Muscle layer of duodenum (tissue), 2 donors: ENCODE results near the gene MROH7.

Experiments used
- H3K27ac ChIP-seq: one replicate; pipeline ENCODE4 v1.7.0; 2013; ENCODE audit warnings: mild to moderate bottlenecking, low read length
- H3K27me3 ChIP-seq: one replicate; pipeline ENCODE4 v1.7.0; 2013; ENCODE audit warnings: low read depth, mild to moderate bottlenecking, control low read depth, low read length
- H3K36me3 ChIP-seq, 2 donors: one replicate each; pipeline ENCODE4 v1.7.0; 2013; ENCODE audit warnings: low read length in 2 of 2, control low read depth in 1 of 2, mild to moderate bottlenecking in 1 of 2; ENCODE audit not compliant: insufficient read depth in 2 of 2, control insufficient read depth in 1 of 2
- H3K4me1 ChIP-seq, 2 donors: one replicate each; pipeline ENCODE4 v1.7.0; 2013; ENCODE audit warnings: low read length in 2 of 2, mild to moderate bottlenecking in 2 of 2, control low read depth in 1 of 2, moderate library complexity in 1 of 2; ENCODE audit not compliant: insufficient read depth in 2 of 2, control insufficient read depth in 1 of 2
- H3K4me3 ChIP-seq, 2 donors: one replicate each; pipeline ENCODE4 v1.7.0; 2013; ENCODE audit warnings: low read length in 2 of 2, low read depth in 1 of 2, mild to moderate bottlenecking in 1 of 2
- H3K9me3 ChIP-seq, 2 donors: one replicate each; pipeline ENCODE4 v1.7.0; 2013; ENCODE audit warnings: low read length in 2 of 2, control low read depth in 1 of 2, mild to moderate bottlenecking in 1 of 2; ENCODE audit not compliant: control insufficient read depth in 1 of 2
- donor health status: healthy.

MROH7 gene

DNA sequence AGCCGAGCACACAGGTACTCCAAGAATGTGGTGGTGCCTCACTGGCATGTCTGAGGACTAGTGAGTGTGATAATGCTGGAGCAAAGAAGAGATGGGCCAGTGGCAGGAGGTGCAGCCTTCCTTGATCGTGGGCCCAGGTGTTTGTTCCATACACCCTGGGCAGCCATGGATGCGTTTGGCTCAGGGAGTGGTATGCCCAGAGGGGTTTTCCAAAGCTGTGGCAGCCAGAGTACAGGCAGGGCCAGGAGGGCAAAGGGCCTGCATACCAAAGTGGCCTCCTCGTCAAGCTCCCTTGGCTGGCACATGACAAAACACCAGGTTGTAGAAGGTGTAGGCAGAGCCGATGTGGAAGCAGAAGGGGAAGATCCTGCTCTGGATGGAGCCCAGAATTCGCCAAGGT is 103.7 kb downstream of the MROH7 start:
- Histone ChIP-seq H3K4me3 (no peak overlapping the region), H3K27ac (no peak overlapping the region), H3K27me3 (no peaks in the 10 kb centered on the region), H3K9me3 (no peaks in the 10 kb centered on the region), H3K4me1 (no peaks in the 10 kb centered on the region), H3K36me3 (peaks cover 16 to 23% of the 10 kb centered on the region in 2 donors)

DNA sequence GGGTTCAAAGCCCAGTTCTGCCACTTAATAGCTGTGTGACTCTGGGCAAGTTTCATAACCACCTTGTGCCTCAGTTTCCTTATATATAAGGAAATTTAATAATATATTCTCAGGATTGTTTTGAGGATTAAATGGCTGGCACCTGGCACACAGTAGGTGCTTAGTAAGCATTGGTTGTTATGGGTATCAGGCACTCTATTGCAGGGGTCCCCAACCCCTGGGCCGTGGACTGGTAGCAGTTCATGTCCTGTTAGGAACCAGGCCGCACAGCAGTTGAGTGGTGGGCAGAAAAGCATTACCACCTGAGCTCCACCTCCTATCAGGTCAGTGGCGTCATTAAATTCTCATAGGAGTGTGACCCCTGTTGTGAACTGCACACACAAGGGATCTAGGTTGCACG is 104.3 kb downstream of the MROH7 start:
- Histone ChIP-seq H3K9me3 (no peaks in the 10 kb centered on the region), H3K4me3 (no peak overlapping the region), H3K36me3 (peaks cover 12 to 17% of the 10 kb centered on the region in 2 donors), H3K27me3 (no peaks in the 10 kb centered on the region), H3K4me1 (no peaks in the 10 kb centered on the region), H3K27ac (no peak overlapping the region)

DNA sequence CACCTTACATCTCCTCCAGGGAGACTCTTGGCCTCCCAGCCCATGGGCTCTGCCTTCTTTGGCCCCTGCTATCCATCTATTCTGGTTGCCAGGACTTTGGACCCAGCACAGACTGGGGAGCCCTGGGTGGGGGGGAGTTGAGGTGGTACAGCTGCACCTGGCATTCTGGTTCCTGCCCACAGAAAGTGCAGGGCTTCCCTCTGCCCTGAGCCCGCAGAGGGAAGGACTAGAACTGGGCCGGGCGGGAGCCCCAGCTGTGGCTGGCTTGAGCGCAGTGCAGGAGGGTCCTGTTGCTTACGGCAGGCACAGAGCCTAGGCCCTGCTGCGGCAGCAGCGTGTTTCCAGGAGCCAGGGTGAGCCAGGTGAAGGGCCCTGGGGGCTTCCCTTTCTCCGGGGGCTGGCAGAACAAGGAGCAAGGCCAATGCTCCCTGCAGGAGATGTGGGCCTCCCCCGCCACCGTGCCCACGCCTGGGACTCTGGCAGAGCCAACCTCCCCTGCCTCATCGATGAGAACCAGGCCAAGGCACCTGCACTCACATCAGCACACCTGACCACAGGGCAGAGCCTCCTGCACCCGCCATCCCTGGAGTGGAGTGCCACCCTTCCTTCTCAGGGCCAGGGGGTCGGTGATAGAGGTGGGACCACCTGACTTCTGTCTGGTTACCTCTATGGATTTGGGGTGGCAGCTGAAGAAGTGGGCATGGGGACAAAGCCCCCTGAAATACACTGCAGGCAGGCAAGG is 106.7 kb downstream of the MROH7 start:
- Histone ChIP-seq H3K9me3 (no peaks in the 10 kb centered on the region), H3K4me3 (no peak overlapping the region), H3K4me1 (no peaks in the 10 kb centered on the region), H3K36me3 (no peaks in the 10 kb centered on the region), H3K27ac (no peak overlapping the region), H3K27me3 (no peaks in the 10 kb centered on the region)

DNA sequence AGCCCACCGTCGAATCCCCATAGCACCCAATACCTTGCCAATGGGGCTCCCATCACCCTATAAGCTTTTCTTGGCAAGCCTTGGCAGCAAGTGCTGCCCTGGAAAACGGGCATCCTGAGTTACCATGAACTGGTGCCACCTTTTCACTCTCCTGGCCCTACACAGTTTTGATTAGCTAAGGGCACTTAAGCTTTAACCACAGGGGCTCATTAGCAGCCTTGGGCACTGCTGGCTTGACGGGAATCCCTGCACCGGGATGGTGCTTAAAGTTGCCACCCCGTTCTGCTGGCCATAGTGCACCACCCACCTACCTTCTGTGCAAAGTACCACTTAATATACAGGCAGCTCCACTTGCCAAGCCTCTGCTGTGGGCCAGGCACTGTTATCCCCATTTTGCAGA is 109.0 kb downstream of the MROH7 start:
- Histone ChIP-seq H3K4me3 (no peak overlapping the region), H3K27me3 (no peaks in the 10 kb centered on the region), H3K9me3 (no peaks in the 10 kb centered on the region), H3K27ac (no peak overlapping the region), H3K36me3 (no peaks in the 10 kb centered on the region), H3K4me1 (no peaks in the 10 kb centered on the region)

DNA sequence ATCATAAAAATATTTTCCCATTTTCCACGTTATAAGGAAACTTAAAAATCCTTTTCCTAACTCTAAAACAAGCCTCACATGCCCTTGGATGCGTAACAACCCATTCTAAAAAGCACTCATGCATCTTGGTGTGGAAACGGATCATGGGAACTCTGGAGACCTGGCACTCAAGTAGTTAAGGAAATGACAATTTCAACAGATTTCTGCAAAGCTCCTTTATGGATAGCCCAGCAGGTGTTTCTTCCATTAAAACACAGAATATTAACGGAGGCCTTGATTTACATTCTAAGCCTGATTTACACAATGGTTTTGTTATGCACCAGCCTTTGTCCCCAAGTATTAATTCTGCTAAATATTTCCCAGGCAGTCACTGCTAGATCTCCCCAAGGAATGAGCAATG is 109.8 kb downstream of the MROH7 start:
- H3K4me1 ChIP-seq = no peaks in the 10 kb centered on the region
- no peak overlapping the region for H3K27ac ChIP-seq
- no peaks in the 10 kb centered on the region for H3K9me3 ChIP-seq
- H3K36me3 ChIP-seq = peaks cover 0 to 4% of the 10 kb centered on the region in 2 donors
- no peaks in the 10 kb centered on the region for H3K27me3 ChIP-seq
- H3K4me3 ChIP-seq = no peak overlapping the region

DNA sequence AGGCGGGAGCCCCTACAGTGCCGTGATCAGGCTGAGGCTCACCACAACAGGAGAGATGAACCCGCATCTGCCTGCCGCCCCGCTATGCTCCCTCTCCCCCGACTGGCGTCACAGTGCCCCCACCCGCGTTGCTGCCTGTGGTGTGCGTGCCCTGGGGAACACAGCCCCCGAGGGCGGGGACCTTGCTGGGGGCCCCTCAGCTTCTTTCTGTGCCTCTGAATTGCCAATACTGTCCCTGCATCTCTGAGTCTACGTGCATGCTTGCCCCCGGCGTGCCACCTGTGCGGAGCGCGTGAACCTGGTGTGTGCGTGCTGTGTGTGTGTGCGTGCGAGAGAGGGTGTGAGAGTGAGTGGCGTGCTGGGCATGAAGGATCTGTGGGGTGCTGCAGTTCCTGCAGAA is 112.5 kb downstream of the MROH7 start:
- Histone ChIP-seq H3K4me3 (no peak overlapping the region), H3K27me3 (no peaks in the 10 kb centered on the region), H3K4me1 (no peaks in the 10 kb centered on the region), H3K27ac (no peak overlapping the region), H3K36me3 (peaks cover 11 to 29% of the 10 kb centered on the region in 2 donors), H3K9me3 (no peaks in the 10 kb centered on the region)

DNA sequence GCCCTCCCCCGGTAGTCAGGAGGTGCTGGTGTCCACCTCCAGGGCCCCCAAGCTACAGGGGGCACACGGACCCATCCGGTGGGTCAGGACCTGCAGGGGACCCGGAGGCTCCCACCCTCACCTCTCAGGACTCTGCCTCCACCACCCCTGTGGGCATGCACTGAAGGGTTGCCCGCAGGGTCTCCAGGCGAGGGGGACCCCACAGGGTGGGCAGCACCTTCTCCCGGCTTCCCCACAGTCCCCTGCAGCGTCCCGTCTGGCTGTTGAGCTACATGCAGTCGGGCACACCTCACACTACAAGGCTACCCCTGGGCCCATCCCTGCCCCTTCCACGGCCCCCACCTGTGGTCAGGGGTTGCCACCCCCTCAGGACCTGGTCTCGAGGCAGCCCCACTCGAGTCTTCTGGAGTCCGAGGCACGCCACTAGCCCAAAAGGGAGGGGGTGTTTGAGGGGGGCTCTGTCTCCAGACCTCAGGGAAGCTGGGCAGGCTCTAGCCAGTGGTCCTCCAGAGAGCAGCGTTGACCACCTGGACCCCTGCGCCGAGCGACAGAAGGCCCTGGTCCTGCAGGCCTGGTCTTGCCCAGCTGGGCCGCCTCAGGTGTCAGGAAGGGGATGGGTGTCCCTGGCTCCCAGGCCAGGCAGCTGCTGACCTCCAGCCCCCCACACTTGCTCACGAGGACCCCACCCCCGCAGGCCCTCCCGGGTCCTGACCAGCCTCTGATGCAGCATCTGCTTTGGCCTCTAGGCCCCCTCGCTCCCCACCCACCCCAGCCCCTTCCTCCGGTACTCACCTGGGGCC is 113.1 kb downstream of the MROH7 start:
- no peaks in the 10 kb centered on the region for H3K9me3 ChIP-seq
- H3K4me1 ChIP-seq = no peaks in the 10 kb centered on the region
- H3K4me3 ChIP-seq = no peak overlapping the region
- H3K36me3 ChIP-seq = peaks cover 11 to 29% of the 10 kb centered on the region in 2 donors
- H3K27ac ChIP-seq = no peak overlapping the region
- no peaks in the 10 kb centered on the region for H3K27me3 ChIP-seq

DNA sequence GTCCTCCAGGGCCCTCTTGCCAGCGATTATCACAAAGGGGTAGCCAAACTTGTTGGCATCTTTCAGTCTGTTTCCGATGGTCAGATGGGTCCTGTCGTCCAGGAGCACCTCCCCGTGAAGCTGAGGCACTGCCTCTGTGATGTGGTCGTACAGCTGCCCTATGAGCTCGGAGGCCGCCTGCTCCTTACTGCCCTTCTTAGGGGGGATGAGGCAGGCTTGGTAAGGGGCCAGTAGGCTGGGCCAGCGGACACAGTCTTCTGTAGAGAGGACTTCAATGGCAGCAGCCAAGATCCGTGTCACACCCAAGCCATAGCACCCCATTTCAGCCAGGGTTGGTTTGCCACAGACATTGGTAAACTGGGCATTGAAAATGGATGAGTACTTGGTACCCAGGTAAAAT is 116.2 kb downstream of the MROH7 start:
- Histone ChIP-seq H3K27ac (no peak overlapping the region), H3K27me3 (no peaks in the 10 kb centered on the region), H3K4me3 (no peak overlapping the region), H3K9me3 (no peaks in the 10 kb centered on the region), H3K36me3 (peaks cover 11 to 29% of the 10 kb centered on the region in 2 donors), H3K4me1 (no peaks in the 10 kb centered on the region)

DNA sequence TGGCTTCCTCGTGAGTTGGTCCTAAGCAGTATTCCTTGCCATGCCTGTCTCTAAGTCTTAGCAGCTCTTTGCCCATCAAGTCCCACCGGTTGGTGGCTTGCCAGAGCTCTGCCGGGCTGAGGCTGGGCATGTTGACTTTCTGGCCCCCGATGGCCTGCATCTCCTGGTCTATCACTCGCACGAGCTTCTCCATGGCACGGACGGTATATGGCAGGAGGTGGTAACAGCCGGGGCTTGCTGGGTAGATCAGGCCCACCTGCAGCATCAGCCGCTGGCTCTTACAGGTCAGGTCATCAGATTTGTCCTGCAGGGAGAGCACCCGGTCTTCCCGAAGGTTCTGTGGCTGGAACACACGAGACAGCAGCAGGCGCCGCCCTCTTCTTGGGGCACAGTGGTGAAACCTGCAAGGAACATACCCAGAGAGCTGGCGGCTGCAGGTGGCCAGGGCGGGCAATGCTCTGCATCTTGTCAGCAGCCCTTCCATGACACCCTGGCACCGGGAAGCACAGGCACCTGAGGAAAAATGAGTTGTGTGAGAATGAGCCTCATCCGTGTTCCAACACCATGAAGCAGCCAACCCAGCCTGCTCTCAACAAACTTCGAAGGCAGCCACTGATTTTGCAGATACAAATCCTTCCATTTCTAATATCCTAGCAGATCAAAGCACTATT is 117.2 kb downstream of the MROH7 start:
- Histone ChIP-seq H3K4me3 (no peak overlapping the region), H3K9me3 (no peaks in the 10 kb centered on the region), H3K4me1 (peaks cover 5 to 8% of the 10 kb centered on the region in 2 donors), H3K36me3 (peaks cover 11 to 29% of the 10 kb centered on the region in 2 donors), H3K27me3 (no peaks in the 10 kb centered on the region), H3K27ac (no peak overlapping the region)
